OCI-LY3 (cell line): ENCODE measurements around the gene PPP1R15A.

Source experiments
- EZH2phosphoT487 ChIP-seq: fragments of 200-600 bp; shearing (Covaris generic); IDR thresholded peaks from 2 replicates; pipeline ENCODE4 v1.6.1; 2018; ENCODE audit warnings: antibody characterized with exemption, mixed run types, low read depth
- TF ChIP-seq, protein P1 (sequence below): fragments of 200-600, 300-600 bp; sonication (generic); IDR thresholded peaks from 2 replicates; pipeline ENCODE4 v1.5.1; 2014; ENCODE audit warnings: antibody characterized with exemption, low read length, low read depth

DNA sequence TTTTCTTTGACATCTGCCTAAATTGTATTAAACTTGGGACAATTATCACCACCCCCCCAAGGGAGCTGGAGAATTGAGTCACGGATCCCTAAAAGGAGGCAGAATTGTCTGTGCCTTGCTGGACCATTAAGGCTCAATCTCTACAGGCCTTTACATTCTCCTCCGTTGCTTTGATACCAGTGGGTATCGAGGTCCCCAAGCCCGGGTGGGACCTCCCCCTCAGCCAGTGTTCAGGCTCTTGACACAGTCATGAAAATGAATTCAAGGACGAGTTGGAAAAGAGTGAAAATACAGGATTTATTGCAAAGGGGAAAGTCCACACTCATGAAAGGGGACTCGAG lies 5.6 kb downstream of the PPP1R15A start:
- TF ChIP-seq, protein P1, sequence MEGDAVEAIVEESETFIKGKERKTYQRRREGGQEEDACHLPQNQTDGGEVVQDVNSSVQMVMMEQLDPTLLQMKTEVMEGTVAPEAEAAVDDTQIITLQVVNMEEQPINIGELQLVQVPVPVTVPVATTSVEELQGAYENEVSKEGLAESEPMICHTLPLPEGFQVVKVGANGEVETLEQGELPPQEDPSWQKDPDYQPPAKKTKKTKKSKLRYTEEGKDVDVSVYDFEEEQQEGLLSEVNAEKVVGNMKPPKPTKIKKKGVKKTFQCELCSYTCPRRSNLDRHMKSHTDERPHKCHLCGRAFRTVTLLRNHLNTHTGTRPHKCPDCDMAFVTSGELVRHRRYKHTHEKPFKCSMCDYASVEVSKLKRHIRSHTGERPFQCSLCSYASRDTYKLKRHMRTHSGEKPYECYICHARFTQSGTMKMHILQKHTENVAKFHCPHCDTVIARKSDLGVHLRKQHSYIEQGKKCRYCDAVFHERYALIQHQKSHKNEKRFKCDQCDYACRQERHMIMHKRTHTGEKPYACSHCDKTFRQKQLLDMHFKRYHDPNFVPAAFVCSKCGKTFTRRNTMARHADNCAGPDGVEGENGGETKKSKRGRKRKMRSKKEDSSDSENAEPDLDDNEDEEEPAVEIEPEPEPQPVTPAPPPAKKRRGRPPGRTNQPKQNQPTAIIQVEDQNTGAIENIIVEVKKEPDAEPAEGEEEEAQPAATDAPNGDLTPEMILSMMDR: no peak
- TF ChIP-seq EZH2phosphoT487: no peak
